Measurements from ENCODE around the gene WBP4. TPM values are rescaled to one million over a fixed set of nuclear protein-coding genes. Genes with fewer than 3 reads are reported as not detected.
"Not testable (repeated sequence)": the region's sequence is repeated elsewhere in the genome, so short reads cannot be mapped to it uniquely, and the experiment has no call there.

WBP4 gene
- polyA plus RNA-seq, 1 donor from 2014 or later = 3.7 TPM

DNA sequence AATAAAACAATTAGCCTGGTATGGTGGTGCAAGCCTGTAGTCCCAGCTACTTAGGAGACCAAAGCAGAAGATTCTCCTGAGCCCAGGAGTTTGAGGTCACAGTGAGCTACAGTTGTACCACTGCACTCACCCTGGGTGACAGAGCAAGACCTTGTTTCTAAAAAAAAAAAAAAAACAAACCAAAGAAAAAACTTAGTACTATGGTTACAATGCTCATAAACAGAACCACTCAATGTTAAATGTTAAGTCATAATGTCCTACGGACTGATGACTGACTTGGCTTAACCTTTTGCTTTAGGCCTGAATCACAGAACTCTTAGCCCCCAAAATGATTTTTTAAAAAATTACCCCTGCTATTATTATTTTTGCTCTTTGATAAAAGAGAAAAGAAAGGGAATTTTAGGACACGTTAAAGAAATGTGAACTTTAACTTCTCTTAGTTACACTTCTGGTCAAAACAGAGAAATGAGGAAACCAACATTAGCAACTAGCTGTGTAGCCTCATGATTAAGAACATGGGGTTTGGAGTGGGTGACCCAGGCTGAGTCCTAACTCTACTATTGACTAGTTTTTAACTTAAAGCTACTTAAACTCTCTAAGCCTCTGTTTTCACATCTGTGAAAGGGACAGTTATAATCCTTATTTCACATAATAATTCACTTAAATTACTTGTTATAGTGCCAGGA lies 28.5 kb upstream of the WBP4 start:
- Mint-ChIP-seq H3K9me3 (no peaks in the 10 kb centered on the region), H3K4me1 (peaks cover 11 to 22% (median 13%) of the 10 kb centered on the region in 3 donors), H3K27ac (peak overlapping the region in 1 of 3 donors; percentile 47), H3K27me3 (no peaks in the 10 kb centered on the region), H3K36me3 (no peaks in the 10 kb centered on the region), H3K4me3 (no peak overlapping the region)

DNA sequence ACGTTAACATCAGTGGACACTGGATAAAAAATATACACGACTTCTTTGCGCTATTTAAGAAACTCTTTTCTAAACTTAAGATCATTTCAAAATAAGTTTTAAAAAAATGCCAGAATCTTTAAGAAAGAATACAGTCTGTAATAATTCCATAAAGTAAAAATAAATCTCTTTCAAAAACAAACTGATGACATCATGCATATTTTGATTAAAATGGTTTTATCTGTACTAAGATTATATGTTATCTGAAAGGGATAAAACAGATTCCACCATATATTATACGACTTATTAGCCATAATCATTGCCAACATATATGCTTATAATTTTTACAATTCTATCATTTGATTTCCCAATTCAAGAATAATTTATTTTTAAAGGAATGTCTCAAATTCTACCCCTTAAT lies 26.9 kb upstream of the WBP4 start:
- Mint-ChIP-seq H3K4me1 (peaks cover 11 to 22% (median 14%) of the 10 kb centered on the region in 3 donors), H3K27me3 (no peaks in the 10 kb centered on the region), H3K36me3 (no peaks in the 10 kb centered on the region), H3K4me3 (no peak overlapping the region), H3K27ac (no peak overlapping the region), H3K9me3 (no peaks in the 10 kb centered on the region)

DNA sequence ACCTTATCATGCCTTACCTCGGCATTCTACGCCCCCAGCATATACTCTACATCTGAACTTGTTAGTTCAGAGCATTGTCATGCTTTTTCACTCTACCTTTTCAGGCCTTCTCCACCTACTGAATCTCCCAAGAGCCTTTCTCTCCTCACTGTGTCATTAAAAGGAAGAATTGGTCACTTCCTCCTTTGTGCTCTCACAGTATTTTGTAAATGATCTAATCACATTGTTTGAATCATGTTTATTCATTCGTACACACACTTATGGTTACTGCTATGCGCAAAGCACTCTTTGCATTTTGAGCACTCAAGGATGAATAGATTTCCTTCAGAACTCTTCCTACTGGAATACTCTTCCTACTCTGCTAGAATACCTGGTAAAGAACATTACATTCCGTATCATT lies 26.4 kb upstream of the WBP4 start:
- Mint-ChIP-seq H3K4me1 (peaks cover 11 to 21% (median 15%) of the 10 kb centered on the region in 3 donors), H3K4me3 (no peak overlapping the region), H3K36me3 (no peaks in the 10 kb centered on the region), H3K9me3 (no peaks in the 10 kb centered on the region), H3K27ac (no peak overlapping the region), H3K27me3 (no peaks in the 10 kb centered on the region)

DNA sequence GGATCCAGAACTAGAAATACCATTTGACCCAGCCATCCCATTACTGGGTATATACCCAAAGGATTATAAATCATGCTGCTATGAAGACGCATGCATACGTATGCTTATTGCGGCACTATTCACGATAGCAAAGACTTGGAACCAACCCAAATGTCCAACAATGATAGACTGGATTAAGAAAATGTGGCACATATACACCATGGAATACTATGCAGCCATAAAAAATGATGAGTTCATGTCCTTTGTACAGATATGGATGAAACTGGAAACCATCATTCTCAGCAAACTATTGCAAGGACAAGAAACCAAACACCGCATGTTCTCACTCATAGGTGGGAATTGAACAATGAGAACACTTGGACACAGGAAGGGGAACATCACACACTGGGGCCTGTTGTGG lies 24.8 kb upstream of the WBP4 start:
- not testable (repeated sequence) for H3K4me3 Mint-ChIP-seq, H3K27me3 Mint-ChIP-seq, H3K9me3 Mint-ChIP-seq, H3K27ac Mint-ChIP-seq, H3K36me3 Mint-ChIP-seq
- peaks cover 16 to 19% (median 17%) of the 10 kb centered on the region in 3 donors for H3K4me1 Mint-ChIP-seq

DNA sequence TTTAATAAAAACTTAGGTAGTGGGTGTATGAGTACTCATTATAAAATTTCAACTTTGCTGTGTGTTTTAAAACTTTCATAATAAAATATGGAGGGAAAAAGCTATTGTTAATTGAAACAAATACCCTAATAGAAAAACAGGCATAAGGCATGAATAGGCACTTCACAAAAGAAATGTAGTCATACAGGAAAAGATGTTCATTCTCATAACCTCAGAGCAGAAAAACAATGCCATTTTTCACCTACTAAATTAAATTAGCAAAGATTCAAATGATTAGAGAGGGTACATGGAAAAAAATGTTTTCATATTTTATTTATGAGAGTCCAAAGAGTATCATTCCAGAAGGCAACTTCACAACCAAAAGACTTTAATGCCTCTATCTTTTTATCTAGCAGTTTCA lies 21.6 kb upstream of the WBP4 start:
- Mint-ChIP-seq H3K36me3 (no peaks in the 10 kb centered on the region), H3K9me3 (peaks cover 0 to 1% (median 0%) of the 10 kb centered on the region in 3 donors), H3K27me3 (no peaks in the 10 kb centered on the region), H3K27ac (no peak overlapping the region), H3K4me1 (peaks cover 7 to 18% (median 15%) of the 10 kb centered on the region in 3 donors), H3K4me3 (no peak overlapping the region)

DNA sequence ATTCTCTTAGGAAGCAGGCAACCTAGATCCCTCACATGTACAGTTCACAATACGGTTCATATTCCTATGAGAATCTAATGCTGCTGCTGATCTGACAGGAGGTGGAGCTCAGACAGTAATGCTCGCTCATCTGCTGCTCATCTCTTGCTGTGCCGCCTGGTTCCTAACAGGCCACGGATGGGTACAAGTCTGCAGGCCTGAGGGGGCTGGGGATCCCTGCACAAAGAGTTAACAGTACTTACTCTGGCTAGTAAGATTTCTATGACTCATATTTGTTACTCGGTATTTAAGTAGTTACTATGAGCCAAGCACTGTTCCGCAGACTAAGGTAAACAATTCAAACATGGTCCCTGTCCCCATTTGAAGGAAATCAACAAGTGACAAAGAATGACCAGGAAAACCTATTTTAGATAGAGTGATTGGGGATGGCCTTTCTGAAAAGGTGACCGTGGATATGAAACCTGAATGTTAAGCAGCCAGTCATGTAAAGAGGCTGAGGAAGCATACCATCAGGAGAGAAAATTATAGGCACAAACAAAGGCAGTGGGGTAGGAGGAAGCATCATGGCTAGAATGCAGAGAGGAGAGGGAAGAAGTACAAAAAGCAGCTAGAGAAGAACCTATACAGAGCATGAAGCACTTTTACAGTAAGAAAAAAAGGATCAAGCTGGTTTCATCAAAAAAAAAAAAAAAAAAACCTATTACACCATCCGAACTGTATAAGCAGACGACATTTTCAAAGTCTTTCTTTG lies 20.6 kb upstream of the WBP4 start:
- Mint-ChIP-seq H3K4me1 (peaks cover 4 to 15% (median 10%) of the 10 kb centered on the region in 3 donors), H3K4me3 (no peak overlapping the region), H3K27me3 (no peaks in the 10 kb centered on the region), H3K9me3 (peaks cover 0 to 1% (median 0%) of the 10 kb centered on the region in 3 donors), H3K27ac (peak overlapping the region in 1 of 3 donors; percentile 1), H3K36me3 (no peaks in the 10 kb centered on the region)

DNA sequence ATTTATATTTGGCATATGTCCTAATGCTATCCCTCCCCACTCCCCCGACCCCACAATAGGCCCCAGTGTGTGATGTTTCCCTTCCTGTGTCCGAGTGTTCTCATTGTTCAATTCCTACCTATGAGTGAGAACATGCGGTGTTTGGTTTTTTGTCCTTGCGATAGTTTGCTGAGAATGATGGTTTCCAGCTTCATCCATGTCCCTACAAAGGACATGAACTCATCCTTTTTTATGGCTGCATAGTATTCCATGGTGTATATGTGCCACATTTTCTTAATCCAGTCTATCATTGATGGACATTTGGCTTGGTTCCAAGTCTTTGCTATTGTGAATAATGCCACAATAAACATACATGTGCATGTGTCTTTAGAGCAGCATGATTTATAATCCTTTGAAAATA lies 18.9 kb upstream of the WBP4 start:
- not testable (repeated sequence) for H3K27ac Mint-ChIP-seq

DNA sequence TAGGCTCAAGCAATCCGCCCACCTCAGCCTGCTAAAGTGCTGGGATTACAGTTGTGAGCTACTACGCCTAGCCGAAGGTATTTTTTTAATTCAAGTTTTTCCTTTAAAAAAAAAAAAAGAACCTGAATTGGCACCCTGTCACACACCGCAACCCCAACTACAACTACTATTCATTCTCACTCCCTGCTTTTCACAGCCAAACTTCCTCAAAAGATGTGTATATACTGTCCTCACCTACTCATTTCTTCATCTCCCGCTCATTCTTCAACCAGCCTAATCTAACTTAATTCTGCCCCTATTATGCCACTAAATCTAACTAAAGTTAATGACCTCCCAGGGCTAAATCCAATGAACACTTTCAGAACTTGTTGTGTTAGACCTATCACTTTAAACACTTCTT lies 12.7 kb upstream of the WBP4 start:
- Mint-ChIP-seq H3K27me3 (no peaks in the 10 kb centered on the region), H3K9me3 (no peaks in the 10 kb centered on the region), H3K4me1 (peaks cover 19 to 24% (median 22%) of the 10 kb centered on the region in 3 donors), H3K4me3 (peak overlapping the region in 1 of 4 donors; percentile 29), H3K27ac (peak overlapping the region in 1 of 3 donors; percentile 32), H3K36me3 (peaks cover 2% of the 10 kb centered on the region)

More for the DNA sequence above, 18.9 kb upstream of the WBP4 start:
- peaks cover 4 to 17% (median 10%) of the 10 kb centered on the region in 3 donors for H3K4me1 Mint-ChIP-seq
- not testable (repeated sequence) for H3K4me3 Mint-ChIP-seq, H3K27me3 Mint-ChIP-seq, H3K36me3 Mint-ChIP-seq, H3K9me3 Mint-ChIP-seq

DNA sequence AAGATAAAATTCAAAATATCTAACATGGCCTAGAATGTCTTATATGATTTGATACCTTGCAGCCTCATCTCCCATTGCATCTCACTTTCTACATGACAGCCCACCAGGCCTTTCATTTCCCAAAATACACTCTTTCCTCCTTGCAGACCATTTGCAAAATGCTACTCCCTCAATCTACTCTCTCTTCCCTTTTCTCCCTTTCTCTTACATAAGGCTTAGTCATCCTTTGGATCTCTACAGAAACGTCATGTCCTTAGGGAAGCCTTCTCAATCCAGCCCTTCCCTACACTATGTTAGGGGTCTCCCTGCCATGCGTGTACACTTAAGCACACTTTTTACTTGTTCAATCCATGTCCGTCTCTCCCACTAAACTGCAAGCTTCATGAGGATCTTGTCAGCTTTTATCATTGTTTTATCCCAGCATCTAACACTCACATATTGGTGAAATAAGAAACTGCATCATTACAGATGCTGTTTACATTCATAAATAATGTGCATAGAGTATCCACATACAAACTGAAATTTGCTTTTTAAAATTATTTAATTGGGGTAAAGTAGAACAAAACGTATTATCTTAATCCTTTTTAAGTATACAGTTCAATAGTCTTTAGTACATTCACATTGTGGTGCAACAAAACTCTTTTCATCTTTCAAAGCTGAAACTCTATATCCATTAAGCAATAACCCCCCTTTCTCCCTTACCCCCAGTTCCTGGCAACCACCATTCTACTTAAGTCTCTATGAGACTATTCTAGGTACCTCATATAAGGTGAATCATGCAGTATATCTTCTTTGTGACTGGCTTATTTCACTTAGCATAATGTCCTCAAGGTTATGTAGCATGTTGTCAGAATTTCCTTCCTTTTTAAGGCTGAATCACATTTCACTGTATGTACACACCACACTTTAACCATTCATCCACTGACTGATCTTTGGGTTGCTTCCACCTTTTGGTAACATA lies 11.5 kb upstream of the WBP4 start:
- H3K36me3 Mint-ChIP-seq = peaks cover 2% of the 10 kb centered on the region

DNA sequence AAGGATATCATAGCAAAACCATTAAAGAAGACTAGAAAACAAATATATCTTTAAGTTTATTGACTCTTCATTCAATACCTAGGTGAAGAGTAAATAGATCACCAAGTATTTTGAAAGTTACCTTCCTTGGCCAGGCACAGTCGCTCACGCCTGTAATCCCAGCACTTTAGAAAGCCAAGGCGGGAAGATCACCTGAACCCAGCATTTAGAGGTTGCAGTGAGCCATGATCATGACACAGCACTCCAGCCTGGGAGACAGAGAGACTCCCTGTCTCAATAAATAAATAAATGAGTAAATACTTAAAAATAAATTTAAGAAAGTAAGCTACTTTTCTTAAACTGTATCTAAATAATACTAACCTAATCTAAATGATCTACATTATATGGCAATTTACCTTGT lies 8.9 kb upstream of the WBP4 start:
- H3K4me1 Mint-ChIP-seq = peaks cover 35 to 46% (median 44%) of the 10 kb centered on the region in 3 donors

More for the DNA sequence above, 11.5 kb upstream of the WBP4 start:
- Mint-ChIP-seq H3K27ac (peak overlapping the region in 1 of 3 donors; percentile 24), H3K4me1 (peaks cover 30 to 35% (median 32%) of the 10 kb centered on the region in 3 donors), H3K9me3 (no peaks in the 10 kb centered on the region), H3K27me3 (no peaks in the 10 kb centered on the region), H3K4me3 (peak overlapping the region in 1 of 4 donors; percentile 9)

DNA sequence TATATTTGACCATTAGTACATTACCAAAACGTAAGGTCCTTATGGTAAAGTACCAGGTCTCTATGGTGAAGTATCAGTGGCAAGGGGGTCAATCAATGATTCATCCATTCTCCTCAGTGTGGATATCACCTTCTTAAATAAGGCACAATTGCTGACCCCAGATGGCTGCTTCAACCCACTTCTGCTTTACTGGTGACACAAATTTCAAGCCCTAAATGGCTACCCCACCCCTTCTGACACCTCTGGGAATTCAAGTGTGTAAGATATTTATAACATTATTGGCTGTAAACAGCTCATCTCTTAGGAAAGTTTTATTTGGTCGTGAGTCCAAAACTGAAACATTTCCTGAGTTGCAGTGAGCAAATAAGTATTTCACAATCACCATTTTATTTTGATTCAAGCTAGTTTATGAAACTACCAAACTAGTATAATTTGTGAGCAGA lies 7.9 kb upstream of the WBP4 start:
- Mint-ChIP-seq H3K27ac (peak overlapping the region; percentile 50 to 83 (median 55)), H3K36me3 (peaks cover 2% of the 10 kb centered on the region), H3K4me1 (peaks cover 35 to 49% (median 47%) of the 10 kb centered on the region in 3 donors), H3K9me3 (no peaks in the 10 kb centered on the region), H3K27me3 (no peaks in the 10 kb centered on the region), H3K4me3 (peak overlapping the region; percentile 49 to 88 (median 68))

More for the DNA sequence above, 8.9 kb upstream of the WBP4 start:
- H3K9me3 Mint-ChIP-seq = no peaks in the 10 kb centered on the region
- no peak overlapping the region for H3K27ac Mint-ChIP-seq
- H3K4me3 Mint-ChIP-seq = peak overlapping the region in 1 of 4 donors; percentile 52
- H3K27me3 Mint-ChIP-seq = no peaks in the 10 kb centered on the region
- H3K36me3 Mint-ChIP-seq = peaks cover 2% of the 10 kb centered on the region

DNA sequence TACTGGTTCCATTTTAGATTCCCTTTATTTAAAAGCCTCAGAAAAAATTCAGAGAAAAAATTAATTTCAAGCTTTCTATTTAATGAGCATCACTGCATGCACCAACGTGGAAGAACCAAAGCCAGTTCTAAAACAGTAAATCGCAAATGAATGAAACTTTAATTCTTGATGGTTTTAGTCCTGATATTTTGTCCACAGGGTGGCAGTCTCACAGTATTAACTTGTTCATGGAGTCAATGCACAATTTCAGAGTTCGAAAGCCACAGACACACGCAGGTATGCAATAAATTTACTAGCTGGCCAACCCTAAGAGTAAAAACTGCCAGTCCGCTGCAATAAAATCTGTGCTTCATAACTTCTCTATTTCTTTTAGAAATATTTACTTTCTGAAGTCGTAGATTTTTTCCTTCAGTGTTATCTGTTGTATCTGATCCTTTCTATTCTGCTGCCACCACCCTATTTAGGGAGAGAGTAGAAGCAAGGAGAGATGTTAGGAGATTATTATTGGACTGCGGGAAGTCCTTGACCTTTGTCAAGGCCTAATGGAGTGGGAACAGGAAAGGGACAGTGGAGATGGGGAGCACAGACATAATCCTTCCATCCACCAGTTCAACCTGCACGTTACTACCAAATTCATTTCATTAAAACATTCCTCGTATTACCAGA lies 7.0 kb upstream of the WBP4 start:
- Mint-ChIP-seq H3K4me3 (peak overlapping the region; percentile 49 to 88 (median 68)), H3K27ac (peak overlapping the region; percentile 50 to 83 (median 55)), H3K4me1 (peaks cover 34 to 49% (median 45%) of the 10 kb centered on the region in 3 donors), H3K36me3 (no peaks in the 10 kb centered on the region), H3K27me3 (no peaks in the 10 kb centered on the region), H3K9me3 (no peaks in the 10 kb centered on the region)

DNA sequence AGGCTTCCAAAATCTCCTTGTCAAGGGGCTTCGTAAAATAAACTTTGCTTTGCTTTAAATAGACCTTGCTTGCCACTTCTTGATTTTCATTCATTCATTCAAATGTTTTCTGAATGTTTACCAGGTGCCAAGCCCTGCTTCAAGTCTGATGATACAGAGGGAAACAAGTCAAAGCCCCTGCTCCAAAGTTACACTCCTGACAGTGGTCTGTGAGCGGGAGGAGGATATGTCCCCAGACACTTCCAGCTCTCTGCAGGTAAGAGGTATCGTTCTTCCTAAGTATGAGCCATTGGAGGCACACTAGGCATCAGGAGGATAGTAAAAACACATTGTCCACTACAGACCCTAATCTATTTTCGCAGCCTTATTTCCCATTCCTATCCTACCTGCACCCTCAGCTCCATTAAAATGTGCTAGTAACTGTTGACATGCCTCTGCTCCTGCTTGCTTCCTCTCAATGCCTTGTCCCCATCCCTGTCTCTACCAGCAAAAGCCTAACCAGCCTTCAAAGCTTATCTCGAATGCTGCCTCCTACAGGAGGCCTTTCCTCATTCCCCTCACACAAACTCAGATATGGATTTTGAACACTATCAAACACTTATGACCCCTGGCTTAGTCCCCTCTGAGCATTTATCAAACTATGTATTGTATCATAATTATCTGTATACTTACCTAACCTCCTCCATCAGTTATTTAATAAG lies 6.2 kb upstream of the WBP4 start:
- Mint-ChIP-seq H3K9me3 (no peaks in the 10 kb centered on the region), H3K4me1 (peaks cover 37 to 51% (median 46%) of the 10 kb centered on the region in 3 donors), H3K27me3 (no peaks in the 10 kb centered on the region), H3K27ac (peak overlapping the region in 2 of 3 donors; percentile 2 to 3), H3K4me3 (peak overlapping the region in 2 of 4 donors; percentile 84 to 88), H3K36me3 (no peaks in the 10 kb centered on the region)

Data from IgD-negative memory B cell (primary cell).